OCI-LY1 (cell line): ENCODE measurements around the gene RTBDN.

Experiments used
- H2AFZ ChIP-seq: fragments of 200-600 bp; sonication (generic), shearing (Covaris generic); 2 replicates; pipeline ENCODE4 v1.6.0; 2014; ENCODE audit warnings: antibody characterized with exemption, mild to moderate bottlenecking, low read length
- H3F3A ChIP-seq: fragments of 200-600 bp; sonication (generic), shearing (Covaris generic); 2 replicates; pipeline ENCODE4 v1.6.0; 2014; ENCODE audit warnings: mild to moderate bottlenecking, antibody characterized with exemption, low read length, moderate library complexity; ENCODE audit not compliant: insufficient read depth
- H3K27ac ChIP-seq: fragments of 200-600 bp; sonication (generic); 2 replicates; pipeline ENCODE4 v1.5.1; 2014; ENCODE audit warnings: low read length, mixed run types, mild to moderate bottlenecking, low read depth; ENCODE audit not compliant: poor library complexity, severe bottlenecking
- H3K27me3 ChIP-seq: fragments of 200-600 bp; sonication (generic); 2 replicates; pipeline ENCODE4 v1.6.0; 2014; ENCODE audit warnings: antibody characterized with exemption, mild to moderate bottlenecking, low read length, moderate library complexity; ENCODE audit not compliant: insufficient read depth
- H3K36me3 ChIP-seq: fragments of 200-600 bp; sonication (generic); 2 replicates; pipeline ENCODE4 v1.6.1; 2014; ENCODE audit warnings: mild to moderate bottlenecking, antibody characterized with exemption, low read length, moderate library complexity, mixed read lengths; ENCODE audit not compliant: insufficient read depth
- H3K4me1 ChIP-seq: fragments of 200-600 bp; sonication (generic); 2 replicates; pipeline ENCODE4 v1.5.1; 2014; ENCODE audit warnings: mild to moderate bottlenecking, low read length, moderate library complexity; ENCODE audit not compliant: insufficient read depth, severe bottlenecking
- H3K4me2 ChIP-seq: fragments of 200-600 bp; sonication (generic), shearing (Covaris generic); 2 replicates; pipeline ENCODE4 v1.6.1; 2014; ENCODE audit warnings: low read length
- H3K4me3 ChIP-seq: fragments of 200-600 bp; sonication (generic); 2 replicates; pipeline ENCODE4 v1.5.1; 2014; ENCODE audit warnings: low read length, low read depth, mild to moderate bottlenecking, mixed read lengths; ENCODE audit not compliant: poor library complexity, severe bottlenecking
- H3K79me2 ChIP-seq: fragments of 200-600 bp; shearing (Covaris generic); 2 replicates; pipeline ENCODE4 v1.6.1; 2016; ENCODE audit warnings: mixed run types, low read length, mixed read lengths; ENCODE audit not compliant: insufficient read depth
- H3K9ac ChIP-seq: fragments of 200-600 bp; sonication (generic), shearing (Covaris generic); 2 replicates; pipeline ENCODE4 v1.6.1; 2014; ENCODE audit warnings: mild to moderate bottlenecking, low read length, mixed read lengths
- H3K9me2 ChIP-seq: fragments of 200-600 bp; sonication (generic), shearing (Covaris generic); 2 replicates; pipeline ENCODE4 v1.6.1; 2014; ENCODE audit warnings: low read depth, mild to moderate bottlenecking, low read length, mixed read lengths
- H3K9me3 ChIP-seq: fragments of 200-600 bp; shearing (Covaris generic); 2 replicates; pipeline ENCODE4 v1.6.1; 2014; ENCODE audit warnings: low read length, mixed read lengths
- H4K20me1 ChIP-seq: fragments of 200-600 bp; sonication (generic), shearing (Covaris generic); 2 replicates; pipeline ENCODE4 v1.6.0; 2016; ENCODE audit warnings: mild to moderate bottlenecking, low read length; ENCODE audit not compliant: insufficient read depth
- CTCF ChIP-seq: fragments of 200-600 bp; sonication (generic), shearing (Covaris generic); IDR thresholded peaks from 2 replicates; pipeline ENCODE4 v1.5.1; 2017; ENCODE audit warnings: mild to moderate bottlenecking, antibody characterized with exemption, low read length, moderate library complexity, mixed read lengths
- EZH2 ChIP-seq: fragments of 200-600 bp; sonication (generic), shearing (Covaris generic); IDR thresholded peaks from 2 replicates; pipeline ENCODE4 v1.8.0; 2017; ENCODE audit warnings: borderline replicate concordance, mixed run types, mild to moderate bottlenecking, antibody characterized with exemption, low read length, moderate library complexity, mixed read lengths

RTBDN gene

GRCh38 chr19:12872941-12873890 is 38.8 kb upstream of the RTBDN start:
- TF ChIP-seq CTCF (no peak), EZH2 (no peak)
- Histone ChIP-seq H2AFZ (no peak overlapping the region), H3K4me2 (no peak overlapping the region), H3K27me3 (no peaks in the 10 kb centered on the region), H3K9me3 (no peaks in the 10 kb centered on the region), H3K27ac (no peak overlapping the region), H3K4me1 (no peaks in the 10 kb centered on the region), H4K20me1 (no peaks in the 10 kb centered on the region), H3F3A (no peaks in the 10 kb centered on the region), H3K9ac (no peak overlapping the region), H3K36me3 (peaks cover 42% of the 10 kb centered on the region), H3K79me2 (no peaks in the 10 kb centered on the region), H3K9me2 (no peaks in the 10 kb centered on the region), H3K4me3 (no peak overlapping the region)

GRCh38 chr19:12872255-12872654 is 37.9 kb upstream of the RTBDN start:
- Histone ChIP-seq H3K36me3 (peaks cover 37% of the 10 kb centered on the region), H3K9ac (no peak overlapping the region)

GRCh38 chr19:12871681-12872080 is 37.3 kb upstream of the RTBDN start:
- H3K9me2 ChIP-seq: no peaks in the 10 kb centered on the region
- H3K9me3 ChIP-seq: no peaks in the 10 kb centered on the region
- H3K4me2 ChIP-seq: no peak overlapping the region
- H3K27me3 ChIP-seq: no peaks in the 10 kb centered on the region
- no peaks in the 10 kb centered on the region for H3K79me2 ChIP-seq
- no peaks in the 10 kb centered on the region for H4K20me1 ChIP-seq
- TF ChIP-seq CTCF: no peak
- no peak for TF ChIP-seq EZH2
- no peak overlapping the region for H3K27ac ChIP-seq
- peaks cover 37% of the 10 kb centered on the region for H3K36me3 ChIP-seq
- no peaks in the 10 kb centered on the region for H3F3A ChIP-seq
- no peak overlapping the region for H2AFZ ChIP-seq
- no peak overlapping the region for H3K9ac ChIP-seq
- H3K4me1 ChIP-seq: peaks cover 10% of the 10 kb centered on the region
- H3K4me3 ChIP-seq: no peak overlapping the region

More at GRCh38 chr19:12872255-12872654, 37.9 kb upstream of the RTBDN start:
- Histone ChIP-seq H3K27me3 (no peaks in the 10 kb centered on the region), H3K79me2 (no peaks in the 10 kb centered on the region), H3K9me3 (no peaks in the 10 kb centered on the region), H3K27ac (no peak overlapping the region), H4K20me1 (no peaks in the 10 kb centered on the region), H3K4me2 (no peak overlapping the region), H3F3A (no peaks in the 10 kb centered on the region), H2AFZ (no peak overlapping the region), H3K9me2 (no peaks in the 10 kb centered on the region), H3K4me1 (peaks cover 6% of the 10 kb centered on the region), H3K4me3 (no peak overlapping the region)
- no peak for TF ChIP-seq EZH2
- no peak for TF ChIP-seq CTCF
